Measurements from ENCODE around the gene USP40. TPM values are rescaled to one million over a fixed set of nuclear protein-coding genes. Genes with fewer than 3 reads are reported as not detected.

The USP40 gene
- total RNA-seq, 4 donors from 2014 or later: 21.8 to 60.3 (median 38.2) TPM

GRCh38 chr2:233439191-233439590 is 127.4 kb downstream of the USP40 start:
- no peak for TF ChIP-seq CTCF (IDR thresholded peaks at IDR 0.05; ENCODE audit: low read depth)

- TF ChIP-seq CTCF (IDR thresholded peaks at IDR 0.05; ENCODE audit: low read depth): no peak
Measured at GRCh38 chr2:233438573-233439147, 127.9 kb downstream of the USP40 start.

- no peak for TF ChIP-seq CTCF (IDR thresholded peaks at IDR 0.05; ENCODE audit: low read depth)
Measured at GRCh38 chr2:233437439-233437955, 129.1 kb downstream of the USP40 start.

- no peak for TF ChIP-seq CTCF (IDR thresholded peaks at IDR 0.05; ENCODE audit: low read depth)
Measured at GRCh38 chr2:233436691-233437438, 129.7 kb downstream of the USP40 start.

- TF ChIP-seq CTCF (IDR thresholded peaks at IDR 0.05; ENCODE audit: low read depth): no peak
Measured at GRCh38 chr2:233436191-233436581, 130.4 kb downstream of the USP40 start.

- no peak for TF ChIP-seq CTCF (IDR thresholded peaks at IDR 0.05; ENCODE audit: low read depth)
Measured at GRCh38 chr2:233435436-233436190, 131.0 kb downstream of the USP40 start.
